Brain pericyte (primary cell): ENCODE data around the gene PRRG1.
"Not testable (repeated sequence)": the region's sequence is repeated elsewhere in the genome, so short reads cannot be mapped to it uniquely, and the experiment has no call there.

Experiments
- DNase-seq: peaks from one replicate; pipeline ENCODE4 v3.0.0-alpha.2; 2012; ENCODE audit warnings: low read depth, low spot score

PRRG1 gene

DNA sequence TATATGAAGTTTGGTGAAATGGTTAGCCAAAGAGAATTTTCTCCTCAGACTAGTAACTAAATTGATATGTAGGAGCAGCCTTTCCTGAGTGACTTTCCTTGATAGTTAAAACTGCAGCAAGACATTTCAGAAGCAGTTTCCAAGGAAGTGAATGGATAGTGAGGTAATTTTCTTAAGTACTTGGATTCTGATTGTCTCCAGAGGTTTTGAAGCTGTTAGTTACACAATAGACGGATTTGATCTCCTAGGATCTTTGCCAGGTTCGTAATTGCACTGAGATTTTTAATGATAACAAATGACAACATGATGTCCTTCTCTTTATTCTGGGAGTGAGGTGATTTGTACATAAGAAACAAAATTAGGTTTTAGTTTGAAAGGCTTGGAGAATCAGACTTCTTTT is 29.2 kb downstream of the PRRG1 start:
- DNase-seq, result no peak

DNA sequence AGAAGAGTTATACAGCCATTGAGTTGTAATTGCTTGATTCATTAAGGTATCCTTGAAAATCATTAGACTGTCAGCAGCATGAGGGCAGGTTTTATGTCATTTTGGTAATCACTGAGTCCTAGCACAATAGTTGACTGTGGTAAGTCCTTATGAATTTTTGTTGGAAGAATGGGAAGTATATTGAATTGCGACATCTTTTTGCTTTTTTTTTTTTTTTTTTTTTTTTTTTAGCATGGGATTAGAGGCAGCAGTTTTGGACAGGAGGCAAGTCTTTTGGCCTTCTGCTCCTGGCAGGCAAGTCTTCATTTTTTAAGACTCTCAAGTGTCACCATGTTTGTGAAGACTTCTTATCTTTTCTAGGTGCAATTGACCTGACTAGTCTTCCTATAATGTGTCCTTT is 29.7 kb downstream of the PRRG1 start:
- no peak for DNase-seq

DNA sequence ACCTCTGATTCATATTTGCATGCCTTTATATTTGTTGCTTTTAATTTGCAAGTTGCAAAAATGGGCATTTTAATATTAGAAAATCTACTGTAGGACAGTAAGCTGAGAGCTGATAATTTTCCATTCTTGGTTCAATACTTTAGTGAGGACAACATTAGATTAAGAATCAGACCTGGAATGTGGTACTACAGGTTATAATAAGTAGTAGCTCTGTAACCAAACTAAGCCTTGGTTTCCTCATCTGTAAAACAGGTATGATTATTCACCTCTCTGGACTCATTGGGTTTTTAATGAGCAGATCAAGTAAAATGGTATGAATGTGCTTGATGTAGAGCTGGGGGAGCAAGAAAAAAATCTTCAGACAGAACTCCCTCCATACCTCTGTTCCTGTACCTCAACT is 31.1 kb downstream of the PRRG1 start:
- DNase-seq, result no peak

DNA sequence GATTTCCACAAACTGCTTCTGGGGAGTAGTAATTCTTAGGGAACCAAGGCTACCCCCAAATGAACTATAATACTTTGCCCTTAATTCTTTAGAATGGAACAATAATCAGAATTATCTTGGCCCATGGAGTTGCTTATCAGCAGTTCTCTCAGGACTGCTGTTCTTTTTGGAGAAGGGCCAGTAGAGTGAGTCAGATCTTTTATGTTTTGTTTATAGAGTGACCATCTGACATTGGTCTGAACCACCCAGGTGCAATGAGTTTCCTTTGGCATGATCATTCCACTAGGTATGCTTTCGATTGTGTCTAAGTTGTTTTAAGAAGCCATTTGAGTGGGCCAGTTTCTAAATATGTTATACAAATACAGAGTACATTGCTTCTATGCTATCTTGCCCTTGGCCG is 31.8 kb downstream of the PRRG1 start:
- DNase-seq, result peak; percentile 56

DNA sequence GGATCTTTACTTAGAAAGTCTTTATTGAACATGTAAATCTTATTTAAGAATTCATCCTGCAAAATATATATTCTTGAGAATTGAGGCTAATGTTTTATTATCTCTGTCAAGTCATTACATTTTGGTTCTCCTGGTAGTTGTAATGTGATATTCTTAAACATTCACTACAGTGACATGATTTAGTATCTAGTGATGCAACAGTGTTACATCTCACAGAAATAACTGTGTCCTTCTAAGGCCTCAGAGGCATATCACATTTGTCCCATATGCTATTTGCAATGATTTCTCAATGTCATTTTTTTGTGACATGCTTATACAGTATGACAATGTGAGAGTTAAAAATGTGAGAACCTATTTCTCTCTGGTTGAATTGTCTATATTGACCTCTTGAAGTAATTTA is 34.1 kb downstream of the PRRG1 start:
- no peak for DNase-seq

DNA sequence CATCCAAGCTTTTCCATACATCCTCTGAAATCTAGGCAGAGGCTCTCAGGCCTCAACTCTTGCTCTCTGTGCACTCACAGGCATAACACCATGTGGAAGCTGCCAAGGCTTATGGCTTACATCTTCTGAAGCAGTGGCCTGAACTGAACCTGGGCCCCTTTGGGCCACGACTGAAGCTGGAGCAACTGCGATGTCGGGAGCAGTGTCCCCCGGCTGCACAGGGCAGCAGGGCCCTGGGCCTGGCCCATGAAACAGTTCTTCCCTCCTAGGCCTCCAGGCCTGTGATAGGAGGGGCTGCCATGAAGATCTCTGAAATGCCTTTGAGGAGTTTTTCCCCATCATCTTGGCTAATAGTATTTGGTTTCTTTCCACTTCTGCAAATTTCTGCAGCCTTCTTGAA is 39.2 kb downstream of the PRRG1 start:
- no peak for DNase-seq

DNA sequence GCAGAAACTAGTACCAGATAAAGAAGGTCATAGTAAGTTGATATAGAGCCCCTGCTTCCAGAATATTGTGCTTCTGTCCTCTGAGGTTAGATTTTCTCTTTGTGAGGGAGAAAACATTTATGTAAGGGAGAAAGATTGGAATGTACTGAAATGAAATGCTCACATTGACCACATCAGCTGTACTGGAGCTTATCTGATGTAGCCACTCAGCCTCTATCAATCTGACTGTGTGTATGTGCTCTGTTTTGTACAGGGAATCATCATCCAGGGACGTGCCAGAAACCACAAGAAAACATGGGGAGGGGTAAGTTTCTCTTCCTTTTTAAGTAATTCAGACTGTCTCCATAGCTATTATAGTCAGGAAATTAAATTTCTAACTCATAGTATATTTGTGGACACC is 56.8 kb downstream of the PRRG1 start:
- no peak for DNase-seq

DNA sequence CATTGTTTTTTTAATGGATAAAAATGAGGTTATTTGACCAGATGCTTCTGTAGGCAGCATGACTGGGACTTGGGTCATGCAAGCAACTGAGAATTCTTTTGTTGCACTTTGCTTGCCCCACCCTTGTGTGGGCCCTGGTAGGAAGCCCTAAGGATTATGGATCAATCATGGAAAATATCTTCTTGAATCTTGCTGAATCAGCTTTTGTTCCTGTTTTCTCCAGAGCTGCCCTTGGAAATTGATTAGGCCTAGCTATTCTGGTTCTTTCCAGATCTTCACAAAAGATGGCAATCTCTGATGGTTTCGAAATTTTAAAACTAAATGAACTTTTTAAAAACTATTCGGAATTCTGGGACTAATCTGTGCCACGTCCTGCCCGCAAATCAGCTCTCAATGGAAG is 58.6 kb downstream of the PRRG1 start:
- DNase-seq, result no peak

DNA sequence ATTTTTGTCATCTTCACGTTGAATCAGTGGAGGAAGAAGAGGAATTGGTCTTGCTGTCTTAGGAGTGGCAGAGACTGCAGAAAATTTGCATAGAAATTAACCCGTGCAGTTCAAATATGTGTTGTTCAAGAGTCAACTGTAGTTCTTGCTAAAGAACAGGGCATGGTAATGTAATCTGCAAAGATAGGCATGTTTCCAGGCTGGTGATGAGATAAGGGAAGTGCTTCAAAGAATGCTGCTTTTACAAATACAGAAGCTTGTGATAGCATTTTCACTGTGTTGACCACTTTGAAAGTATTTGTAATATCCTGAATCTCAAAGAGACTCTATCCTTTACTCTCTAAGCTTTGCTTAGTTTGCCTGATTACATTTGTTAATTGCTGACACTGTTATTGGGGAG is 60.1 kb downstream of the PRRG1 start:
- DNase-seq, result no peak

DNA sequence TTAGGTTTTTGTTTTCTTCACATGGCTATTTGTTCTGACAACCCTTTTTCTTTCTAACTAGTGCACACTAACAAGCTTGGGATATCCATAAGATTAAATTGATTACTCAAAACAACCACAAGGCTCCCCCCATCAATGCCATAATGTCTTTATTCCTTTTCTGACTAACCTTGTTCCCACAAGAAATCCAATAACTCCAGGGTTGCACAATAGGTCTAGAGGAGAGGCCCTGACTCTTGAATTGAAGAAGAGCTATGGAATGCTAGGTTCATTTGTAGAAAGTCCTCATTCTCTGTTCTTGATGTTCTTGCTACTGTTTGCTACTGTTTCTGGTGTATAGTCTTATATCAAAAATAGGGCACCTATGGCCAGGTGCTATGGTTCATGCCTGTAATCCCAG is 71.0 kb downstream of the PRRG1 start:
- no peak for DNase-seq

DNA sequence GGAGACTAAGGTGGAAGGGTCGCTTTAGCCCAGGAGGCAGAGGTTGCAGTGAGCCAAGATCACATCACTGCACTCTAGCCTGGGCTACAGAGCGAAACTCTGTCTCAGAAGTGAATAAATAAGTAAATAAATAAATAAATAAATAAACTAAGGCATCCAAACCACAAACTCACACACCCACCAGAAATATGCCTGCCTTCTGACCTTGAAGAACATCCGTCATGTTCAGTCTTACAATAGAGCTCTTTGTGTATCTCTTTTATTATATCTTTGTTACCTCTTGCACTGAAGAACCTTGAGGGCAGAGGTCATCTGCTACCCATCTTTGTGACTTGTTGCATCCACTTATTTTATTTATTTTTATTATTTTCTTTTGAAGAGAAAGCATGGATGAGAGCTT is 71.6 kb downstream of the PRRG1 start:
- no peak for DNase-seq

DNA sequence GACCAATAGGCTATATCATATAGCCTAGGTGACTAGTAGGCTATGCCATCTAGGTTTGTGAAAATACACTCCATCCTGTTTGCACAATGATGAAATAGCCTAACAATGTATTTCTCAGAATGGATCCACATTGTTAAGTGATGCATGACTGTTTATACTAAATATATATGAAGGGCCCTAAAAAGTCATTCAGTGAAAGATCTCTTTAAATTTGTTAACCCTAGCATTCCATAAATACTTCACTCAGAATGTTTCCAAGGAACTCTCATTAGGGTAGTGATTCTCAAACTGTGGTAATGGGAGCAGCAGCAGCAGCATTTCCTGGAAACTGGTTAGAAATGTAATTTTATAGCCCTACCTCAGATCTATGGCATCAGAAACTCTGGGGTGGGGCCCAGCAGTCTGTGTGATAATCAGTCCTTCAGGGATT is 74.9 kb downstream of the PRRG1 start:
- DNase-seq, result no peak

DNA sequence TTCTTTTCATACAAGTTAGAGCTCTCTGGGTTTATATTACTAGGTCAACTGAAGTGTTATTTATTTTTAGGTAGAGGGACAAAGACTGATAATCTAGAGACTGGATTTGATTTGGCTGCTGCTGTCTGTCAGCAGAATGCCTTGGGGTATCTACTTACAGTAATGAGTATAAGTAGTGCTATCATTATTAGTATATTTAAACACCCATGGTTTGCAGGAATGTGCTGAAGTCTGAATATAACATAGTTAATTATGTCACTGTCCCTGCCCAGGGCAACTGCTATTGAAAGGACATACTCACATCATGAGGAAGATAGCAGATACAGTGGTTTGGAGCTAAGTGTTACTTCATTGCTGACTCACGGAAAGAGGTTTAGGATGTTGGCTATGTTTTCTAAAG is 76.2 kb downstream of the PRRG1 start:
- DNase-seq, result no peak

DNA sequence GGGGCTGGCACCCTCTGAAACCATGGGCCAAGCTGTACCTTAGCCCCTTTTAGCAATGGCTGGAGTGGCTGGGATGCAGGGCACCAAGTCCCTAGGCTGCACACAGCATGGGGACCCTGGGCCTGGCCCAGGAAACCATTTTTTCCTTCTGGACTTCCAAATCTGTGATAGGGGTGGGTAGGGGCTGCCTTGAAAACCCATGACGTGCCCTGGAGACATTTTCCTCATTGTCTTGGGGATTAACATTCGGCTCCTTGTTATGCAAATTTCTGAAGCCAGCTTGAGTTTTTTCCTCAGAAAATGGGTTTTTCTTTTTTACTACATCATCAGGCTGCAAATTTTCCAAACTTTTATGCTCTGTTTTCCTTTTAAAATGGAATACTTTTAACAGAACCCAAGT is 79.8 kb downstream of the PRRG1 start:
- DNase-seq, result not testable (repeated sequence)

DNA sequence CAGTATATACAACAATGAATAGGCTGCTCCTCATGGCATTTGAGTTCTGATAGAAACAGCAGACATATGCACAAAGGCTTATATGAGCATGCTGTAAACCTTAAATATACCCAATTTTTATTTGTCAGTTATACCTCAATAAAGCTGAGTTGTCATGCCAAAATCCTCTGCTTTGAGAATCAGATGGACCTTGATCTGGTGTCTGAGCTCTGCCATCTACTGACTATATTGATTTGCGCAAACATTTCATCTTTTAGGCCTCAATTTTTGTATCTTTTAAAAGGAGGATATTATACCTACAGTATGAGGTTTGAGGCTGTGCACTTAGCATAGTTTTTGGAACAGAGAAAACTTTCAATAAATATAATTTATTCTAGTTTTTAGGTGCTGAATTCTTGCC is 85.2 kb downstream of the PRRG1 start:
- no peak for DNase-seq

DNA sequence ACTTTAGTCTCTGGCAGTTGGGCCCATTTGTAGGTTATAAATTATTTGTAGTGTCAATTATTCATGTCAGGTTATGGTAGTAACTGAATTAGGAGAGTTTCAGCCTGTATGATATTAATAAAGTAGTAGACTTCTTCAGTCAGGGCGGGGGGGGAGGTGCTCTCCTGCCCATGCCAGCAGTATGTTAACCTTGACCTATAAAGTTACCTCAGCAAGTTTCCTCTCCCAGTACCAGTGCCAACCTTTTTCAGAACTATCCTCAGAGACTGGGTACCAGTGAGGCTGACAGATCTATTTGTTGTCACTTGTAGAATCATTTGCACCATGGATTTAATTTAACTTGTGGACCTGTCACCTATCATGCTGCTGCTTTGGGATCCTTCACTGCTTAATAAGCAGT is 88.0 kb downstream of the PRRG1 start:
- DNase-seq, result no peak

DNA sequence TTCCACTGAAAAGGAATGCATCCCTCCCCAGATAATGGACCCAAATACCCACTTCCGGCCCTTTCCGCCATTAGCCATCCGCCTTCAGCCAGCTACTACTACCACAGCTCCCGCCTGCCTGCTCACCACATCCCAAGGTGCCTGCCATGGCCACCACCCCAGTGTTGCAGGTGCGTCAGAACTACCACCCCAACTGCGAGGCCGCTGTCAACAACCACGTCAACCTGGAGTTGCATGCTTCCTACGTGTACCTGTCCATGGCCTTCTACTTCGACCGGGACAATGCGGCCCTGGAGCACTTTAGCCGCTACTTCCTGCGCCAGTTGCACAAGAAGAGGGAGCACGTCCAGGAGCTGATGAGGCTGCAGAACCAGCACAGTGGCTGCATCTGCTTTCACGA is 92.2 kb downstream of the PRRG1 start:
- no peak for DNase-seq

DNA sequence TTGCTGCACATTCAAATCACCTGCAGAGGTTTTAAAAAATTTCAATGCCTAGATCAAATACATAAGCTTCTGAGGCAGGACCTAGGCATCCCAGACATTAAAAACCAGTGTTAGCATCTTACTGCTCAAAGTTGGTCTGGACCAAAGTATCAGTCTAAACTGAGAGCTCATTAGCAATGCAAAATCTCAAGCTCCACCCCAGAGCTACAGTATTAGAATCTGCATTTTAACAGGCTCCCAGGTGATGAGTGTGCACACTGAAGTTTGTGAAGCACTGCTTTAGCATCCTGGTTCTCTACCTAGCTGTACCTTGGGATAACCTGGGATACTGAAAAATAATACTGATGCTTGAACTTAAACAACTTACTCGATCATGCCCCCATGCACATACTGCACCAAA is 96.0 kb downstream of the PRRG1 start:
- no peak for DNase-seq

DNA sequence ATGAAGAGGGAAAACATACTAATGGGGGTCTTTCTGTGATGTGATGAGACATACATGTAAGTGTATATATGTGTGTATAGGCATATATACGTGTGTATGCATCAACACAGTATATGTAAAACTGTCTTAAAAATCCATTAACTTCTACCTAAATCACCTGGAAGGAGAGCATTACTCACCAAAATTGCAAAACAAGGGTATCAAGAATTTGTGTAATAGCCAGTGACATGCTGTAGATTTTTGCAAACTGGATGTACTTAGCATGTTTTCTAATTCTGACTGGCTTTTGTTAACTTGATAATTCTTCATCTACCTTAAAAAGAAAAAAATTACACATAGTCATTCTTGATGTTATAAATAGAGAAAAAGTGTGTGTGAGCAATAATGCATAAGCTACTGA is 104.7 kb downstream of the PRRG1 start:
- DNase-seq, result no peak

DNA sequence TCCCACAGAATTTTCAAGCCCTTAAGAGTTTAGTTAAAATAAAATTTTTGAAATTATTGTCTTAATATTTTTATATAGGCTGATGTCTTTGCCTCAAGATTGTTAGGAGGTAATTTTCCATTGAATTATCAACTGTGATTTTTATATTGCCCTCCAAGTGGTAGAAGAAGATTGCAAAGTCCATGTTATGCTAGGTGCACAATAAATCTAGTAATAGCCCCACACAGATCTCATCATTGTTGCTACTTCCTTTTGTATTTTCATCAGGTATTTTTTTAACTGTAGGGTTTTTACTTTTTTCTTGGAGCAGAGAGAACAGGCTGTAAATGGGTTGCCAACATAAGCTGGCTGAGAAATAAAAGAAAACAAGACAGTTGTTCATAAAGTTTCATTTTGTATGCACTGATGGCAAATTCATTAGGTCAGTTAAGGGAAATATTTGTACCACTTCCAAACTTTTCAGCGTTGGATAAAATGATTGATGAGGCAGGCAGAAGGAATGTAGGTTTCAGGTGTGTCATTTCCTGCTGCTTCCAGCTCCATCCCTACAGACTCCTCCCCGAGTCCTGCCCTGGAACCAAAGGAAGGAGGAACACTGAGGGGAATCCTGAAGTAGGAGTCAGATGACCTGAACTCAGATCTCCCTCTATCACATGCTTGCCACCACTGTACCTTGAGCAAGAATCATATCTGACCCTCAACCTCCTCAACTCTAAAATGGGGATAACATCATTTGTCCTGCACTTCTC is 105.5 kb downstream of the PRRG1 start:
- no peak for DNase-seq

DNA sequence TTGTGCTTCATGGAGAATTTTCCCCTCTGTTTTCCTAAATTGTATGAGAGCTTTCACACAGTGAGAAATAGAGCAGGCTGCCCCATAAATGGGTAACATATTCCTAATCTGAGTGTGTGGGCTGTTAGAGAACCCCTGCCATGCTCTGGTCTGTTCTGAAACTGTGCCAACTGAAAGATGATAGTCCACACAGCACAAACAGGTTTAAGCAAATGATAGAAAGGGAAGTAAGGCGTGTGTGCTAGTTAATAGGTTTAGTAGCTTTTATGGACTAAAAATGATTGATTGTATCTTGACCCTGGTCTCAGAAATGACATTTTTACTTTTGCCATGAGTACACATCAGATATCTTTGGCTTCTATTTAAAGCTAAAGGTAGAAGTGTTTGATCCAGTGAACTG is 106.2 kb downstream of the PRRG1 start:
- DNase-seq, result no peak

DNA sequence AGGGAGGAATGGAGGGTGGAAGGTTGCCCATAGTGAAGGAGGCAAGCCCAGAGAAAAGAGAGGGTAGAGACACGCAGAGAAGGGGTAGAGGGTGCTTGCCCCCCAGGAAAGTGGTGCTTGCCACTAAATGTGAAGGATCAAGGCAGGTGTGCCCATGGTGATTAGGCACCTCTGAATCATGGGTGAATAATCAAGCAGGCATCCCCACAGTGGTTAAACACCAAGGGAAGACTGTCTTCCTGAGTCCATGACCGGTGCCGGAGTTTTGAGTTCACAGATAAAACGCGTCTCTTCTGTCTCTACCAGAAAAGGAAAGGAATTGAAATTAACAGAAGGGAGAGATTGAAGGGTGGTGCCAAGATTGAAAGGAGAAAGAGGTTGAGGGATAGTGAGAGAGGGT is 111.1 kb downstream of the PRRG1 start:
- not testable (repeated sequence) for DNase-seq

DNA sequence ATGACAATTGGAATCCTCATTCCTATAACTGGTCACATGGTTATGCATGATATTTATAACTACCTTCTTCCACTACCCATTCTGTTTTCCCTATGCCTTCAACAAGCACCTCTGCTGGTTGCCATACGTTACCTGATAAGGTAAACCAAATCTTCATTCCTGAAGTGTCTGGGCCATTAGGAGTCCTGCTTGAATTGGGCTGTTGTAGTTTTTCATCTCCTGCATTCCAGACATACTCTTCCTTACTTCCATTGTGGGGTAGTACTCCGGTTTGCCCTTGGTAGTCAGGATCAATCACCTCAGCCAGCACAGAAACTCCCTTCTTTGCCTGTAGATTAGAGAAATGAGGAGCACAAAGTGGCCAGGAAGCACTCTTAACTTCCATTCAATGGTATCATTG is 113.2 kb downstream of the PRRG1 start:
- no peak for DNase-seq

DNA sequence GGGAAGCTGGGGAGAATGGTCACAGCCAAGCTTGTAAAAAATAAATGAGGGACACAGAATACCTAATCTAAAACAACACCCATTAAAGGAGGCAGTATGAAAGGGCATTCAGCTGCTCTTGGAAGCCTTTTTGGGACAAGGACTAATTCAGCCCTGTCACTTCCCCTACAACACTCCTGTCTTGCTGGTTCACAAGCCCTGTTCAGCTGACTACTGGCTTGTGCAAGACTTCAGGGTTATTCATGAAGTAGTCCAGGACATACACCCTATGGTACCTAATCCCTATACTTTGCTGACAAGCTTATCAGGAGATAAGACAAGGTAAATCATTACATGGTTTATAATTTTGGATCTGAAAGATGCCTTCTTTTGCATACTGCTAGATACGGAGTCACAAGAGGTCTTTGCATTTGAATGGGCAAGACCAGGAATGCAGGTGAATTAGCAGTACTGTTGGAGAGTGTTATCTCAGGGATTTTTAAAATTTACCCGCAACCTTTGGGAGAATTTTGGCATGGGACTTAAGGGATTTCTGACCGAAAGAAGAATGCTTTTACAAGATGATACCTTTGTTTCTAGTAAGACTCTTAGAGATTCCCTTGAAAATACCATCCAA is 119.1 kb downstream of the PRRG1 start:
- DNase-seq, result no peak
